Ovary (tissue), 3 donors: ENCODE results near the gene MKNK2.

Experiments
- EP300 ChIP-seq: sonication (generic); formaldehyde crosslinking; IDR thresholded peaks from one replicate; pipeline ENCODE4 v1.6.1; 2017; ENCODE audit warnings: antibody characterized with exemption
- POLR2A ChIP-seq: fragments of 450-650 bp; IDR thresholded peaks from one replicate; pipeline ENCODE4 v1.6.1; 2017; ENCODE audit warnings: antibody characterized with exemption, mild to moderate bottlenecking, moderate library complexity
- TF ChIP-seq, protein P1 (sequence below), 3 donors: fragments of 450-650 bp in 2 of 3; fragments of 200-600 bp in 1 of 3; IDR thresholded peaks; one replicate each; pipeline versions ENCODE4 v1.5.1 to v1.8.0; 2016 to 2022; ENCODE audit warnings: antibody characterized with exemption in 3 of 3, mild to moderate bottlenecking in 1 of 3
- donor health status: DM: no; HTN: no; CAD: no.

GRCh38 chr19:2045501-2046045, 5.5 kb downstream of the MKNK2 start:
- TF ChIP-seq EP300 (no peak), POLR2A (no peak)
- TF ChIP-seq, protein P1, sequence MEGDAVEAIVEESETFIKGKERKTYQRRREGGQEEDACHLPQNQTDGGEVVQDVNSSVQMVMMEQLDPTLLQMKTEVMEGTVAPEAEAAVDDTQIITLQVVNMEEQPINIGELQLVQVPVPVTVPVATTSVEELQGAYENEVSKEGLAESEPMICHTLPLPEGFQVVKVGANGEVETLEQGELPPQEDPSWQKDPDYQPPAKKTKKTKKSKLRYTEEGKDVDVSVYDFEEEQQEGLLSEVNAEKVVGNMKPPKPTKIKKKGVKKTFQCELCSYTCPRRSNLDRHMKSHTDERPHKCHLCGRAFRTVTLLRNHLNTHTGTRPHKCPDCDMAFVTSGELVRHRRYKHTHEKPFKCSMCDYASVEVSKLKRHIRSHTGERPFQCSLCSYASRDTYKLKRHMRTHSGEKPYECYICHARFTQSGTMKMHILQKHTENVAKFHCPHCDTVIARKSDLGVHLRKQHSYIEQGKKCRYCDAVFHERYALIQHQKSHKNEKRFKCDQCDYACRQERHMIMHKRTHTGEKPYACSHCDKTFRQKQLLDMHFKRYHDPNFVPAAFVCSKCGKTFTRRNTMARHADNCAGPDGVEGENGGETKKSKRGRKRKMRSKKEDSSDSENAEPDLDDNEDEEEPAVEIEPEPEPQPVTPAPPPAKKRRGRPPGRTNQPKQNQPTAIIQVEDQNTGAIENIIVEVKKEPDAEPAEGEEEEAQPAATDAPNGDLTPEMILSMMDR (IDR thresholded peaks at IDR 0.05) = no peak
